ENCODE results near the gene VPS18. TPM values are rescaled to one million over a fixed set of nuclear protein-coding genes. Genes with fewer than 3 reads are reported as not detected.

VPS18 gene
- total RNA-seq, 1 donor from 2014 or later, result 67.2 TPM

- no peak for DNase-seq
These were observed 24.6 kb upstream of the VPS18 start for GRCh38 chr15:40869686-40870085.

- DNase-seq, result no peak
These were observed 23.5 kb upstream of the VPS18 start for GRCh38 chr15:40870716-40871115.

- no peak for DNase-seq
These were observed 22.3 kb upstream of the VPS18 start for GRCh38 chr15:40871749-40872617.

GRCh38 chr15:40872791-40873693 lies 21.2 kb upstream of the VPS18 start:
- DNase-seq, result no peak

GRCh38 chr15:40873694-40874561 lies 20.3 kb upstream of the VPS18 start, which contains the start of gene RHOV:
Gene RHOV, minus strand, starts transcription at chr15:40874234. Its CDS starts 95 bp downstream, at chr15:40874139.
- peak; percentile 62 for DNase-seq

- DNase-seq, result no peak
These were observed 18.1 kb upstream of the VPS18 start for GRCh38 chr15:40875991-40876730.

- no peak for DNase-seq
These were observed 16.6 kb upstream of the VPS18 start for GRCh38 chr15:40877694-40878093.

GRCh38 chr15:40878785-40879184 lies 15.5 kb upstream of the VPS18 start:
- peak; percentile 41 for DNase-seq

- DNase-seq, result no peak
These were observed 14.6 kb upstream of the VPS18 start for GRCh38 chr15:40879609-40880008.

- DNase-seq, result no peak
These were observed 12.9 kb upstream of the VPS18 start for GRCh38 chr15:40881351-40881750.

GRCh38 chr15:40886586-40886985 lies 7.7 kb upstream of the VPS18 start:
- no peak for DNase-seq

- no peak for DNase-seq
These were observed 5.1 kb upstream of the VPS18 start for GRCh38 chr15:40889112-40889511.

- DNase-seq, result no peak
These were observed 3.1 kb upstream of the VPS18 start for GRCh38 chr15:40891138-40891537.

- peak; percentile 75 for DNase-seq
These were observed 2.3 kb upstream of the VPS18 start for GRCh38 chr15:40891810-40892446.

GRCh38 chr15:40892447-40893012 lies 1.7 kb upstream of the VPS18 start:
- no peak for DNase-seq

- DNase-seq, result no peak
These were observed 1.1 kb upstream of the VPS18 start for GRCh38 chr15:40893019-40893670.

GRCh38 chr15:40894681-40895448 lies 615 bp downstream of the VPS18 start:
- peak; percentile 88 for DNase-seq

GRCh38 chr15:40899536-40900207 lies 5.4 kb downstream of the VPS18 start:
- no peak for DNase-seq

Data from dermis blood vessel endothelial cell (primary cell).